Endodermal cell (in vitro differentiated cells): ENCODE data around the gene ZNF646. TPM values are rescaled to one million over a fixed set of nuclear protein-coding genes. Genes with fewer than 3 reads are reported as not detected.

Experiments
- DNase-seq: peaks from one replicate; pipeline ENCODE4 v3.0.0-alpha.2; 2017
- H3K27ac ChIP-seq: 2 replicates; pipeline ENCODE4 v1.5.1; 2013; ENCODE audit warnings: mild to moderate bottlenecking, low read depth, low read length, moderate library complexity
- H3K27me3 ChIP-seq: 2 replicates; pipeline ENCODE4 v1.6.1; 2013; ENCODE audit warnings: mild to moderate bottlenecking, low read length, moderate library complexity; ENCODE audit not compliant: insufficient read depth, control insufficient read depth, poor library complexity, severe bottlenecking
- H3K36me3 ChIP-seq: 2 replicates; pipeline ENCODE4 v1.7.0; 2013; ENCODE audit warnings: mild to moderate bottlenecking, low read length, moderate library complexity; ENCODE audit not compliant: control insufficient read depth, insufficient read depth
- H3K4me1 ChIP-seq: one replicate; pipeline ENCODE4 v1.7.0; 2013; ENCODE audit warnings: low read length; ENCODE audit not compliant: control insufficient read depth, insufficient read depth
- H3K4me3 ChIP-seq: 2 replicates; pipeline ENCODE4 v1.5.1; 2013; ENCODE audit warnings: mild to moderate bottlenecking, low read length, moderate library complexity
- H3K9ac ChIP-seq: 2 replicates; pipeline ENCODE4 v1.6.1; 2013; ENCODE audit warnings: mild to moderate bottlenecking, low read length, moderate library complexity; ENCODE audit not compliant: poor library complexity, severe bottlenecking; ENCODE audit errors: extremely low read depth
- H3K9me3 ChIP-seq: 2 replicates; pipeline ENCODE4 v1.6.1; 2013; ENCODE audit warnings: mild to moderate bottlenecking, low read length, moderate library complexity; ENCODE audit not compliant: control insufficient read depth
- H3K27ac Mint-ChIP-seq: 2 replicates; pipeline ENCODE4 v1.8.0; 2020; ENCODE audit warnings: mixed read lengths
- H3K27me3 Mint-ChIP-seq: 2 replicates; pipeline ENCODE4 v1.8.0; 2021; ENCODE audit warnings: mild to moderate bottlenecking, mixed read lengths; ENCODE audit not compliant: insufficient read depth
- H3K36me3 Mint-ChIP-seq: 2 replicates; pipeline ENCODE4 v1.8.0; 2020; ENCODE audit warnings: low read depth, mixed read lengths
- H3K4me1 Mint-ChIP-seq: 2 replicates; pipeline ENCODE4 v1.8.0; 2020; ENCODE audit warnings: mixed read lengths
- H3K4me3 Mint-ChIP-seq: 2 replicates; pipeline ENCODE4 v1.8.0; 2020; ENCODE audit warnings: mild to moderate bottlenecking, moderate library complexity, mixed read lengths
- H3K9me3 Mint-ChIP-seq: 2 replicates; pipeline ENCODE4 v1.8.0; 2020; ENCODE audit warnings: mild to moderate bottlenecking, mixed read lengths
- CTCF ChIP-seq: fragments of 200-600 bp; sonication (generic); conservative IDR thresholded peaks from 2 replicates; pipeline ENCODE4 v1.5.0; 2021; ENCODE audit warnings: antibody characterized with exemption, mild to moderate bottlenecking
- WGBS, 2 experiments: methylation state at CpG; one replicate each; pipeline versions ENCODE4 v1.1.5 to v1.1.7; 2013; ENCODE audit warnings: missing lambda C conversion rate in 2 of 2, mixed read lengths in 1 of 2; ENCODE audit not compliant: insufficient coverage in 1 of 2, insufficient read length in 1 of 2; 5-methylcytosine and 5-hydroxymethylcytosine counted together
- total RNA-seq, 2 donors: library from RNA; stranded (reverse); fragmentation: NEBNext Ultra II Directional in 1 of 2; extraction: Animal tissue kit (Norgen Biotek cat#: 25700) in 1 of 2; gene quantifications; 2 replicates in 1 of 2; 3 replicates in 1 of 2; pipeline ENCODE4 v1.2.1, GENCODE V29; 2021

ZNF646 gene
- total RNA-seq, 2 donors from 2014 or later = 24.9 to 29.2 TPM

DNA sequence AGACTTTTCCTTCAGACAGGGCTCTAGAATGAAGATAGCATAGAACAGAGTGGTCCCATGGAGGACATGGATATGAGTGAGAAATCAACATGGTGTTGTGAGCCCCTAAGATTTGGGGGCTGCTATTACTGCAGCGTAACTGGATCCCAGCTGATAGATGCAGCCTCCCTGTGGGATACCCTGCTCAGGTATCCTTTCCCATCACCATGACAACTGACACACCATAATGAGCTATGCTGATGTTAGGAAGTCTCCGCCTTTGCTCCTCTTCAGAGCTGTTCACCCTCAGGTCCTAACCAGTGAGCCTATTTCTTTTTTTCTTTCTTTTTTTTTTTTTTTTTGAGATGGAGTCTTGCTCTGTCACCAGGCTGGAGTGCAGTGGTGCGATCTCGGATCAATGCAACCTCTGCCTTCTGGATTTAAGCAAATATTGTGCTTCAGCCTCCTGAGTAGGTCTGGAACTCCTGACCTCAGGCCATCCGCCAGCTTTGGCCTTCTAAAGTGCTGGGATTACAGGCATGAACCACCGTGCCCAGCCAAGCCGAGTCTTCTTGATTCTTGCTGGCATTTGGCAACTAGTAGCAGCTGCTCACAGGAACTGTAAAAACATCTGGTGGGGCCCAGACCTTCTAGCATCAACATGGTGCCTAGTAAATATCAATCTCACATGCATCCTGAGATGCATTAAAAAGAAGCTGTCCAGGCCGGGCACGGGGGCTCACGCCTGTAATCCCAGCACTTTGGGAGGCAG is 23.8 kb upstream of the ZNF646 start:
- TF ChIP-seq CTCF = no peak
- Mint-ChIP-seq H3K27ac (no peak overlapping the region), H3K36me3 (no peaks in the 10 kb centered on the region), H3K27me3 (peaks cover 8% of the 10 kb centered on the region), H3K4me1 (no peaks in the 10 kb centered on the region), H3K4me3 (no peak overlapping the region), H3K9me3 (peaks cover 2% of the 10 kb centered on the region)
- no peaks in the 10 kb centered on the region for H3K4me1 ChIP-seq
- H3K27me3 ChIP-seq = no peaks in the 10 kb centered on the region
- H3K27ac ChIP-seq = no peak overlapping the region
- 89 to 96% methylated on average over 8 to 10 of the region's 10 CpGs for WGBS, 2 experiments
- DNase-seq = no peak
- H3K36me3 ChIP-seq = no peaks in the 10 kb centered on the region
- H3K9ac ChIP-seq = no peak overlapping the region
- no peaks in the 10 kb centered on the region for H3K9me3 ChIP-seq
- no peak overlapping the region for H3K4me3 ChIP-seq

GRCh38 chr16:31052114-31052513 is 22.1 kb upstream of the ZNF646 start:
- WGBS, 2 experiments = 71 to 84% methylated on average over 2 of the region's 2 CpGs
- Mint-ChIP-seq H3K27me3 (peaks cover 6% of the 10 kb centered on the region), H3K9me3 (peaks cover 2% of the 10 kb centered on the region), H3K36me3 (peaks cover 3% of the 10 kb centered on the region), H3K4me3 (no peak overlapping the region), H3K4me1 (peaks cover 3% of the 10 kb centered on the region), H3K27ac (no peak overlapping the region)
- Histone ChIP-seq H3K4me1 (no peaks in the 10 kb centered on the region), H3K4me3 (no peak overlapping the region), H3K9ac (no peak overlapping the region), H3K9me3 (no peaks in the 10 kb centered on the region), H3K27me3 (no peaks in the 10 kb centered on the region), H3K36me3 (no peaks in the 10 kb centered on the region), H3K27ac (no peak overlapping the region)
- no peak for TF ChIP-seq CTCF
- no peak for DNase-seq

GRCh38 chr16:31055613-31056012 is 18.6 kb upstream of the ZNF646 start:
- WGBS, 2 experiments = 88 to 90% methylated on average over 3 to 4 of the region's 4 CpGs
- Mint-ChIP-seq H3K4me1 (peaks cover 3% of the 10 kb centered on the region), H3K36me3 (peaks cover 16% of the 10 kb centered on the region), H3K27ac (no peak overlapping the region), H3K4me3 (no peak overlapping the region), H3K9me3 (peaks cover 2% of the 10 kb centered on the region), H3K27me3 (peaks cover 6% of the 10 kb centered on the region)
- DNase-seq = peak; percentile 60
- Histone ChIP-seq H3K36me3 (peaks cover 8% of the 10 kb centered on the region), H3K9ac (no peak overlapping the region), H3K27ac (no peak overlapping the region), H3K4me3 (no peak overlapping the region), H3K9me3 (no peaks in the 10 kb centered on the region), H3K27me3 (no peaks in the 10 kb centered on the region), H3K4me1 (no peaks in the 10 kb centered on the region)
- TF ChIP-seq CTCF = no peak
